Psoas muscle (tissue), 8 donors: Measurements from ENCODE around the gene HOXB9. TPM values are rescaled to one million over a fixed set of nuclear protein-coding genes. Genes with fewer than 3 reads are reported as not detected.

Source experiments
- ATAC-seq, 4 donors: fragments of 200-7000 bp; cut with Tn5 transposase; one replicate each; pipeline ENCODE4 v1.9.1; 2020; ENCODE audit warnings: moderate library complexity in 3 of 4, mild to moderate bottlenecking in 2 of 4
- DNase-seq, 2 donors: peaks; one replicate each; pipeline ENCODE4 v3.0.0-alpha.2; 2020
- H3K27ac ChIP-seq: fragments of 200-600 bp; one replicate; pipeline ENCODE4 v1.8.0; 2022
- H3K27me3 ChIP-seq, 3 donors: fragments of 200-600 bp in 1 of 3; one replicate each; pipeline versions ENCODE4 v1.6.1 to v1.8.0; 2013 to 2022; ENCODE audit warnings: low read length in 2 of 3, mild to moderate bottlenecking in 2 of 3, moderate library complexity in 1 of 3; ENCODE audit not compliant: insufficient read depth in 3 of 3
- H3K36me3 ChIP-seq, 2 donors: fragments of 200-600 bp in 1 of 2; one replicate each; pipeline versions ENCODE4 v1.6.1 to v1.8.0; 2013 to 2022; ENCODE audit warnings: low read depth in 1 of 2, mild to moderate bottlenecking in 1 of 2, moderate library complexity in 1 of 2; ENCODE audit not compliant: insufficient read depth in 1 of 2
- H3K4me1 ChIP-seq: fragments of 200-600 bp; one replicate; pipeline ENCODE4 v1.8.0; 2022
- H3K4me3 ChIP-seq: fragments of 200-600 bp; one replicate; pipeline ENCODE4 v1.8.0; 2022; ENCODE audit warnings: mild to moderate bottlenecking
- H3K9me3 ChIP-seq: fragments of 200-600 bp; one replicate; pipeline ENCODE4 v1.8.0; 2022
- WGBS, 3 donors: extraction: QIAGEN DNeasy Blood & Tissue Kit; methylation state at CpG; one replicate each; pipeline versions ENCODE4 v1.1.6 to v1.1.7; 2013; 5-methylcytosine and 5-hydroxymethylcytosine counted together
- intact Hi-C, 2 donors: fragments of 100-400 bp; cut with DNase I; formaldehyde crosslinking; loops; one replicate each; pipeline versions ENCODE4 v1.11.0 to v1.14.2; 2022
- polyA plus RNA-seq, 3 donors: library from polyadenylated mRNA; stranded (reverse); fragments of 200-250 nt; gene quantifications; one replicate each; pipeline ENCODE4 v1.2.3, GENCODE V29; 2013
- total RNA-seq, 4 donors: library from RNA; stranded (reverse); fragmentation: NEBNext Ultra II Directional in 2 of 4; extraction: Animal tissue kit (Norgen Biotek cat#: 25700) in 2 of 4; gene quantifications; one replicate each; pipeline versions ENCODE4 v1.2.1 to v1.2.4, GENCODE V29; 2021 to 2023
- TF ChIP-seq, protein P1 (sequence below): fragments of 200-600 bp; IDR thresholded peaks from one replicate; pipeline ENCODE4 v1.8.0; 2022; ENCODE audit warnings: antibody characterized with exemption
- donor health status: healthy with polysubstance abuse.
- donor health status: DM: no; HTN: no; CAD: no; lungs with moderate emphysema.
- donor health status: Bipolar disorder and iron deficiency.
- donor health status: healthy.
- donor health status: DM: yes; HTN: yes; CAD: no.
- donor health status: DM: no; HTN: no; CAD: no.
- donor health status: DM: no; HTN: no; CAD: no.
- donor health status: DM: yes; HTN: yes; CAD: no.

HOXB9 gene
- total and polyA plus RNA-seq, 7 donors = 0.01 to 0.10 (median 0.03) TPM; not detected in 4

DNA sequence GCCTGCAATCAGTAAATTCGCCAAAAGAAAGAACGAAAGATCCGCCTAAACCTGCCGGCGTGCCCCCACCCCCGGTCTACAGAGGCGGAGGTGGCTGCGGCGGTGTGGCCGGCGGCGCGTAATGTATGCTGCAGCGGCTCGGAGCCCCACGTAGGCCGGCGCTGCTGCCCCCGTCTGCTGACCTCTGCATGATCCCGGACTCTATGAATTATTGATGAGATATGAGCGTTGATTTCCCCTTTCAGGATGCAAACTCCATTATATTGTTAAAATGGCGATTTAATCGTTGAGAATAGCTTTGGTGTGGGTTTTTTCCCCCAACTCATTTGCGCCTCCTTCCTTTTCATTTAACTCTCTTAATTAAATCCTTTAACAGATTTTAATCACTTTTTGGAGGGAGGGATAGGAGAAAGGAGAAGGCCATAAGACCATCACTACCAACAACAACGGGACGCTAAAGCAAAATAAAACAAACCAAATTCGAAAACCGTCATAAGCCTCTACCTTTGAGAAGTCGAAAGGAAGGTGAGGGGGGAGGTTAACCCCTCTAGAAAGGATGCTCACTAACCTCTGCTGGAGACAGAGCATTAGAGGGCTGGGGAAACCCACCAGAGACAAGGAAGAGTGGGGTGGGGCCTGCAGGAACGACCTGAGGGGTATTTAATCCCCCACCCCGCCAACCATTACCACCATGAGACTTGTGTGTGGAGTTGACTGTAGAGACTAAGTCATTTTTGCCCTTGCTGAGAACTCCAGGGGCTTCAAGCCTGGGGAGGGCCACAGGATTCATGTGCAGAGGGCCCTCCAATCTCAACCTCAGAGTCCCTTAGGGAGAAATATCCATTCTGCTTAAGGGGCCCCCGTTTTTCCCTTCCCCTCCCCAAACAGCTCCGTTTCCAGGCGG is 39.6 kb downstream of the HOXB9 start:
- no peak for DNase-seq
- Histone ChIP-seq H3K9me3 (no peaks in the 10 kb centered on the region), H3K4me1 (peaks cover 9% of the 10 kb centered on the region), H3K27me3 (peaks cover 0 to 86% (median 40%) of the 10 kb centered on the region in 3 donors), H3K4me3 (peak overlapping the region; percentile 78), H3K27ac (peak overlapping the region; percentile 61), H3K36me3 (no peaks in the 10 kb centered on the region)
- no peak for ATAC-seq
- TF ChIP-seq, protein P1, sequence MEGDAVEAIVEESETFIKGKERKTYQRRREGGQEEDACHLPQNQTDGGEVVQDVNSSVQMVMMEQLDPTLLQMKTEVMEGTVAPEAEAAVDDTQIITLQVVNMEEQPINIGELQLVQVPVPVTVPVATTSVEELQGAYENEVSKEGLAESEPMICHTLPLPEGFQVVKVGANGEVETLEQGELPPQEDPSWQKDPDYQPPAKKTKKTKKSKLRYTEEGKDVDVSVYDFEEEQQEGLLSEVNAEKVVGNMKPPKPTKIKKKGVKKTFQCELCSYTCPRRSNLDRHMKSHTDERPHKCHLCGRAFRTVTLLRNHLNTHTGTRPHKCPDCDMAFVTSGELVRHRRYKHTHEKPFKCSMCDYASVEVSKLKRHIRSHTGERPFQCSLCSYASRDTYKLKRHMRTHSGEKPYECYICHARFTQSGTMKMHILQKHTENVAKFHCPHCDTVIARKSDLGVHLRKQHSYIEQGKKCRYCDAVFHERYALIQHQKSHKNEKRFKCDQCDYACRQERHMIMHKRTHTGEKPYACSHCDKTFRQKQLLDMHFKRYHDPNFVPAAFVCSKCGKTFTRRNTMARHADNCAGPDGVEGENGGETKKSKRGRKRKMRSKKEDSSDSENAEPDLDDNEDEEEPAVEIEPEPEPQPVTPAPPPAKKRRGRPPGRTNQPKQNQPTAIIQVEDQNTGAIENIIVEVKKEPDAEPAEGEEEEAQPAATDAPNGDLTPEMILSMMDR = no peak
- intact Hi-C loops = no loop called here
- 27 to 46% (median 33%) methylated on average over 34 of the region's 34 CpGs for WGBS, 3 donors

DNA sequence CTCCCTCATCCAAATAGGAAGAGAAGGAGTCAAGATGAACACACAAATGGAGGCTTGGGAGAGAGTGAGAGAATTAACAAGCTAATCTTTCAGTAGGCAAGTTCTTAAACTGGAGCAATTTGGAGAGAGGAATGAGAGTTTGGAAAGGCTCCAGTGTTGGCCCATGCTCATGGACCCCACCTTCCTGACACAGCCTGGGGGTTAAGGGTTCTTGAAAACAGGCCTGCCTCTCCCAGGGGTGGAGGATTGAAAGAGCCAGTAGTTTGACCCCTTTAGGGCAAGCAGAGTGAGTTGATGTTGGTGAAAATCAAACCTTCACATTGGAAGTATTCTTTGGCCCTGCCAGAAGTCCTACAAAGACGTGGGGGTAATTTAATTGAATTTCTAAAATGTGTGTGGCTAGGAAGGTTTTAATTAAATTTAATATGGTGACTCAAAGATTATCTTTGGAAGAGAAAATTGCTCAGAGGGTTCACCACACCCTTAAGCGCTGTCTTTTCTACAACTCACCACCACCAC is 41.9 kb downstream of the HOXB9 start:
- peaks cover 0 to 88% (median 35%) of the 10 kb centered on the region in 3 donors for H3K27me3 ChIP-seq
- TF ChIP-seq, protein P1 = no peak
- intact Hi-C loops = no loop called here
- H3K9me3 ChIP-seq = no peaks in the 10 kb centered on the region
- DNase-seq = no peak
- no peak overlapping the region for H3K27ac ChIP-seq
- peaks cover 9% of the 10 kb centered on the region for H3K4me1 ChIP-seq
- no peak for ATAC-seq
- no peak overlapping the region for H3K4me3 ChIP-seq
- H3K36me3 ChIP-seq = no peaks in the 10 kb centered on the region
- WGBS, 3 donors = 40 to 58% (median 43%) methylated on average over 2 of the region's 2 CpGs

DNA sequence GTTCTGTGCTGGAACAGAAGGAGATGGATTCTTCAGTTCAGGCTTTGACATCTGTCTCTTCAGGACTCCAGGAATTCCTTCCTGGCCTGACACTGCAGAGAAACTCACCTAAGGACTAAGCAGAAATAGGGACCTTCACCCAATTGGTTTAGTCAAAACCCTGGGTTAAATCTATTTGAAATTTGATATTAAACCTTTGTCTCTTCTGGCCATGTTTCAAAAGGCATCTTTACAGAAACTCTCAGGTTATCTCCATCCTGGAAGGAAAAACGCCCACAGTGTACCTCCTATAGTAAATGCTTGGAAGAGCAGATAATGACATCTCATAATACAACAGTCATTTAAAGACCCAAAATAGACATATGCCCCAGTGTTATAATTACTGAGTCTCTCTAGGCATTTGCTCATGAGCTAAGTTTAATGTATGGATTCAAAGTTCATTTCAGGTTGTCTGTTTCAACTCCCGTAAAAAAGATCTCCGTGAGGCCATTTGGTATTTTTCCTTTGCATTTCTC is 42.4 kb downstream of the HOXB9 start:
- DNase-seq = no peak
- no peaks in the 10 kb centered on the region for H3K9me3 ChIP-seq
- intact Hi-C loops = no loop called here
- no peak for ATAC-seq
- TF ChIP-seq, protein P1 = no peak
- no peak overlapping the region for H3K4me3 ChIP-seq
- H3K4me1 ChIP-seq = peaks cover 9% of the 10 kb centered on the region
- 87 to 92% (median 88%) methylated on average over 3 of the region's 3 CpGs for WGBS, 3 donors
- H3K27me3 ChIP-seq = peaks cover 0 to 90% (median 33%) of the 10 kb centered on the region in 3 donors
- no peaks in the 10 kb centered on the region for H3K36me3 ChIP-seq
- H3K27ac ChIP-seq = no peak overlapping the region

DNA sequence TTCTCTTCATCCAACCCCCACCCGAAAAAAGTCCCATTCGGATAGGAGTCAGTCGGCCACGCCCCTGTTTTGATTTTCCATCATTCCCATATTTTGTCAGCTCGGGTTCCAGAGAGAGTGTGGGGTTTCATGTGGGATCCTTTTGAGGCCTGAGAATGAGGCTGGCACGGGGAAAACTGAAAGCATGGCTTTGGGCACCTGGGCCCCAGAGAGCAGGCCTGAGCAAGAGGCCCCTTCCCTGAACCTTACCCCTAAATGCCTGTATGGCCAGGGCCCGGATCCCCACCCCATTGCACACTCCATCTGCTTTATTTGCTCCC is 43.4 kb downstream of the HOXB9 start:
- WGBS, 3 donors = 49 to 66% (median 63%) methylated on average over 7 of the region's 7 CpGs
- no peaks in the 10 kb centered on the region for H3K9me3 ChIP-seq

More for the DNA sequence above, 43.4 kb downstream of the HOXB9 start:
- ATAC-seq (no peak), DNase-seq (no peak)
- Histone ChIP-seq H3K4me3 (peak overlapping the region; percentile 61), H3K27ac (peak overlapping the region; percentile 72), H3K27me3 (peaks cover 0 to 93% (median 33%) of the 10 kb centered on the region in 3 donors), H3K36me3 (no peaks in the 10 kb centered on the region), H3K4me1 (peaks cover 9% of the 10 kb centered on the region)
- TF ChIP-seq, protein P1 = no peak
- intact Hi-C loops = no loop called here
